ENCODE measurements around the gene TM2D3.

The TM2D3 gene

GRCh38 chr15:101652098-101652785 lies at the start of gene TM2D3:
Gene TM2D3 (minus strand): TSS chr15:101652381. CDS start chr15:101652361, 20 bp downstream.
- peak; percentile 96 for DNase-seq

GRCh38 chr15:101698314-101698713 lies 46.1 kb upstream of the TM2D3 start:
- DNase-seq: no peak

GRCh38 chr15:101697488-101697887 lies 45.3 kb upstream of the TM2D3 start:
- DNase-seq: no peak

GRCh38 chr15:101696829-101697228 lies 44.6 kb upstream of the TM2D3 start:
- no peak for DNase-seq

GRCh38 chr15:101694261-101694660 lies 42.1 kb upstream of the TM2D3 start:
- DNase-seq: no peak

- no peak for DNase-seq
Measured at GRCh38 chr15:101692801-101693598, 40.8 kb upstream of the TM2D3 start.

GRCh38 chr15:101689901-101690300 lies 37.7 kb upstream of the TM2D3 start:
- DNase-seq: no peak

- DNase-seq: no peak
Measured at GRCh38 chr15:101686718-101687117, 34.5 kb upstream of the TM2D3 start.

GRCh38 chr15:101684877-101685276 lies 32.7 kb upstream of the TM2D3 start:
- DNase-seq: no peak

GRCh38 chr15:101684384-101684783 lies 32.2 kb upstream of the TM2D3 start:
- no peak for DNase-seq

GRCh38 chr15:101679806-101680205 lies 27.6 kb upstream of the TM2D3 start:
- DNase-seq: no peak

GRCh38 chr15:101676921-101677329 lies 24.7 kb upstream of the TM2D3 start:
- no peak for DNase-seq

- no peak for DNase-seq
Measured at GRCh38 chr15:101675796-101676582, 23.8 kb upstream of the TM2D3 start.

- DNase-seq: no peak
Measured at GRCh38 chr15:101675015-101675414, 22.8 kb upstream of the TM2D3 start.

GRCh38 chr15:101672298-101672697 lies 20.1 kb upstream of the TM2D3 start:
- DNase-seq: no peak

GRCh38 chr15:101669744-101670143 lies 17.6 kb upstream of the TM2D3 start:
- no peak for DNase-seq

- DNase-seq: no peak
Measured at GRCh38 chr15:101667881-101668280, 15.7 kb upstream of the TM2D3 start.

- no peak for DNase-seq
Measured at GRCh38 chr15:101664303-101664913, 12.2 kb upstream of the TM2D3 start.

- DNase-seq: no peak
Measured at GRCh38 chr15:101662203-101662602, 10.0 kb upstream of the TM2D3 start.

GRCh38 chr15:101660005-101660404 lies 7.8 kb upstream of the TM2D3 start:
- no peak for DNase-seq

- no peak for DNase-seq
Measured at GRCh38 chr15:101657968-101658784, 6.0 kb upstream of the TM2D3 start.

GRCh38 chr15:101657171-101657570 lies 5.0 kb upstream of the TM2D3 start:
- no peak for DNase-seq
